GM12878 (cell line): ENCODE results near the gene MRTFA. TPM values are rescaled to one million over a fixed set of nuclear protein-coding genes. Genes with fewer than 3 reads are reported as not detected.

Source experiments
- ATAC-seq: fragments of 200-7000 bp; cut with Tn5 transposase; 3 replicates; pipeline ENCODE4 v1.9.1; 2020; ENCODE audit warnings: mild to moderate bottlenecking, moderate library complexity
- BruUV-seq: library from RNA; stranded (reverse); fragments of 400-500 nt; replicated peaks from 2 replicates; lab custom pipeline; 2021; lab: Mats Ljungman, UMichigan
- CTCF ChIA-PET: fragments of 300-600 bp; sonication (Branson Sonifier 250); formaldehyde crosslinking; extraction: SDS; loops from one replicate; lab custom pipeline; 2021; ENCODE audit warnings: inconsistent platforms; lab: Yijun Ruan, JAX
- POLR2A ChIA-PET: fragments of 350-600 bp; formaldehyde crosslinking; extraction: SDS; loops from one replicate; lab custom pipeline; 2021; ENCODE audit warnings: inconsistent platforms; lab: Charles Lee
- RAD21 ChIA-PET: fragments of 300-600 bp; sonication (Branson Sonifier 250); formaldehyde crosslinking; loops from one replicate; lab custom pipeline; 2023; ENCODE audit warnings: antibody characterized with exemption; ENCODE audit not compliant: unreplicated experiment; lab: Charles Lee
- SMC1A ChIA-PET: fragments of 300-600 bp; sonication (Branson Sonifier 250); formaldehyde crosslinking; loops from one replicate; lab custom pipeline; 2023; ENCODE audit not compliant: unreplicated experiment, uncharacterized antibody; lab: Charles Lee
- DNase-seq: peaks from one replicate; pipeline ENCODE4 v3.0.0-alpha.2; 2011; ENCODE audit warnings: low read depth, low spot score
- FAIRE-seq: peaks from 3 replicates; lab custom pipeline; 2011; peaks lifted over from hg19 to GRCh38; lab: Jason Lieb, UNC
- H2AFZ ChIP-seq: 2 replicates; pipeline ENCODE4 v1.6.0; 2011; ENCODE audit warnings: low read depth, low read length, control low read depth; ENCODE audit not compliant: control insufficient read depth
- H3K27ac ChIP-seq: 2 replicates; pipeline ENCODE4 v1.5.1; 2011; ENCODE audit warnings: control low read depth; ENCODE audit not compliant: control insufficient read depth, insufficient read depth
- H3K27me3 ChIP-seq, 2 experiments: replicated peaks in 1 of 2; 2 replicates each; pipeline versions ENCODE4 v1.6.0 to v1.6.1; 2011; ENCODE audit warnings: low read length in 1 of 2; ENCODE audit not compliant: control insufficient read depth in 2 of 2, insufficient read depth in 2 of 2
- H3K36me3 ChIP-seq, 2 experiments: 2 replicates each; pipeline ENCODE4 v1.5.1; 2011; ENCODE audit warnings: low read length in 1 of 2; ENCODE audit not compliant: control insufficient read depth in 2 of 2, insufficient read depth in 2 of 2
- H3K4me1 ChIP-seq: 2 replicates; pipeline ENCODE4 v1.6.1; 2011; ENCODE audit warnings: mild to moderate bottlenecking, low read length, moderate library complexity, mixed read lengths; ENCODE audit not compliant: control insufficient read depth, insufficient read depth
- H3K4me2 ChIP-seq: 2 replicates; pipeline ENCODE4 v1.6.0; 2011; ENCODE audit warnings: control low read depth; ENCODE audit not compliant: control insufficient read depth, insufficient read depth
- H3K4me3 ChIP-seq: fragments of 200-600 bp; sonication (generic); 2 replicates; pipeline ENCODE4 v1.5.1; 2016
- H3K79me2 ChIP-seq: 2 replicates; pipeline ENCODE4 v1.6.0; 2011; ENCODE audit warnings: low read length; ENCODE audit not compliant: control insufficient read depth, insufficient read depth
- H3K9ac ChIP-seq: 2 replicates; pipeline ENCODE4 v1.8.0; 2011; ENCODE audit warnings: low read length, control low read depth, mixed read lengths; ENCODE audit not compliant: control insufficient read depth, insufficient read depth
- H3K9me3 ChIP-seq: replicated peaks from 3 replicates; pipeline ENCODE4 v1.5.1; 2011; ENCODE audit warnings: mild to moderate bottlenecking, low read length; ENCODE audit not compliant: control insufficient read depth, insufficient read depth
- H4K20me1 ChIP-seq: 2 replicates; pipeline ENCODE4 v1.6.0; 2011; ENCODE audit not compliant: control insufficient read depth, insufficient read depth
- CBX5 ChIP-seq: sonication (generic); IDR thresholded peaks from 2 replicates; pipeline ENCODE4 v1.6.1; 2016; ENCODE audit warnings: low read depth, moderate library complexity, mild to moderate bottlenecking, inconsistent platforms
- E2F4 ChIP-seq: IDR thresholded peaks from 2 replicates; pipeline ENCODE4 v1.6.1; 2012; ENCODE audit warnings: low read depth, low read length, improper control_type of control experiment
- ETV6 ChIP-seq, 2 experiments: fragments of 450-650 bp in 1 of 2; IDR thresholded peaks in 1 of 2; conservative IDR thresholded peaks in 1 of 2; 2 replicates each; pipeline ENCODE4 v1.6.1; 2014; ENCODE audit warnings: antibody characterized with exemption in 1 of 2, borderline replicate concordance in 1 of 2, low read depth in 1 of 2, mild to moderate bottlenecking in 1 of 2, moderate library complexity in 1 of 2
- JUND ChIP-seq: IDR thresholded peaks from 2 replicates; pipeline ENCODE4 v1.6.1; 2012; ENCODE audit warnings: low read depth, mild to moderate bottlenecking, low read length, improper control_type of control experiment, moderate library complexity
- MTA2 ChIP-seq: fragments of 450-650 bp; IDR thresholded peaks from 2 replicates; pipeline ENCODE4 v1.6.1; 2016; ENCODE audit warnings: low read depth, mild to moderate bottlenecking, moderate library complexity
- MXI1 ChIP-seq: fragments of 150-350 bp; IDR thresholded peaks from 2 replicates; pipeline ENCODE4 v1.6.1; 2011; ENCODE audit warnings: low read depth, mild to moderate bottlenecking, inconsistent platforms, low read length, improper control_type of control experiment
- NFXL1 ChIP-seq: fragments of 450-650 bp; IDR thresholded peaks from 2 replicates; pipeline ENCODE4 v1.6.1; 2017; ENCODE audit warnings: antibody characterized with exemption, mild to moderate bottlenecking, borderline replicate concordance
- NR2C1 ChIP-seq: fragments of 450-650 bp; IDR thresholded peaks from 2 replicates; pipeline ENCODE4 v1.6.1; 2017; ENCODE audit warnings: antibody characterized with exemption, mild to moderate bottlenecking, moderate library complexity
- NRF1 ChIP-seq: conservative IDR thresholded peaks from 2 replicates; pipeline ENCODE4 v1.6.1; 2011; ENCODE audit warnings: mild to moderate bottlenecking, low read depth, low read length, improper control_type of control experiment
- POLR2AphosphoS5 ChIP-seq: IDR thresholded peaks from 2 replicates; pipeline ENCODE4 v1.6.1; 2011; ENCODE audit warnings: mild to moderate bottlenecking, low read length, inconsistent platforms
- RBBP5 ChIP-seq: fragments of 200-600 bp; sonication (generic); conservative IDR thresholded peaks from 2 replicates; pipeline ENCODE4 v1.6.1; 2016
- SP1 ChIP-seq: IDR thresholded peaks from one replicate; pipeline ENCODE4 v1.6.1; 2011; ENCODE audit warnings: low read depth, low read length
- SRF ChIP-seq, 2 experiments: IDR thresholded peaks; 2 replicates each; pipeline ENCODE4 v1.6.1; 2011; ENCODE audit warnings: low read depth in 2 of 2, low read length in 2 of 2, mild to moderate bottlenecking in 1 of 2, moderate library complexity in 1 of 2
- TBL1XR1 ChIP-seq: IDR thresholded peaks from 2 replicates; pipeline ENCODE4 v1.6.1; 2012; ENCODE audit warnings: low read depth, low read length, improper control_type of control experiment
- TCF3 ChIP-seq: IDR thresholded peaks from 2 replicates; pipeline ENCODE4 v1.6.1; 2012; ENCODE audit warnings: low read depth, mild to moderate bottlenecking, low read length, borderline replicate concordance; ENCODE audit not compliant: insufficient read depth
- WRNIP1 ChIP-seq: IDR thresholded peaks from 2 replicates; pipeline ENCODE4 v1.6.1; 2011; ENCODE audit warnings: low read depth, low read length, improper control_type of control experiment, borderline replicate concordance
- ZBTB40 ChIP-seq: fragments of 450-650 bp; IDR thresholded peaks from 2 replicates; pipeline ENCODE4 v1.6.1; 2016; ENCODE audit warnings: mild to moderate bottlenecking, moderate library complexity, borderline replicate concordance
- ZNF384 ChIP-seq: IDR thresholded peaks from 2 replicates; pipeline ENCODE4 v1.6.1; 2012; ENCODE audit warnings: low read depth, mild to moderate bottlenecking, low read length, improper control_type of control experiment, borderline replicate concordance
- WGBS: methylation state at CpG from one replicate; pipeline ENCODE4 v1.1.6; 2016; ENCODE audit warnings: low lambda C conversion rate; ENCODE audit not compliant: insufficient replicate concordance, insufficient coverage; ENCODE audit errors: missing lambda C conversion rate; 5-methylcytosine and 5-hydroxymethylcytosine counted together
- in situ Hi-C: fragments of 300-500 bp; cut with MboI; formaldehyde crosslinking; loops from 9 replicates; pipeline ENCODE4 v1.14.3; 2018; ENCODE audit warnings: mixed read lengths
- intact Hi-C: fragments of 100-400 bp; cut with micrococcal nuclease; formaldehyde crosslinking; loops from one replicate; pipeline ENCODE4 v1.14.2; 2022; ENCODE audit not compliant: unreplicated experiment
- polyA plus RNA-seq, 11 experiments: library from polyadenylated mRNA; depleted of rRNA in 4 of 11; unstranded in 6 of 11; stranded (reverse) in 5 of 11; fragments of >200 nt; fragmentation: Nextera tagmentation in 4 of 11; fragmentation: Illumina TruSeq in 1 of 11; extraction: Ambion mirVana in 4 of 11; extraction: Trizol in 1 of 11; gene quantifications; 1 replicate in 1 of 11; 2 replicates in 10 of 11; pipeline versions ENCODE4 v1.2.1 to v1.2.3, GENCODE V29; 2011 to 2016; ENCODE audit warnings: inconsistent platforms in 2 of 11, missing spikeins in 2 of 11, low read depth in 1 of 11
- total RNA-seq, 4 experiments: library from RNA; depleted of rRNA in 3 of 4; stranded (reverse); fragments of >200 nt in 3 of 4; fragmentation: Illumina TruSeq in 1 of 4; extraction: Trizol in 1 of 4; gene quantifications; 2 replicates each; pipeline versions ENCODE4 v1.2.1 to v1.2.3, GENCODE V29; 2013 to 2021

MRTFA gene
- total and polyA plus RNA-seq, 10 of the 15 experiments (the other 5 are each of a cell fraction or from before 2014, with no cell fraction given) = 2.0 to 63.9 (median 17.9) TPM

- TF ChIP-seq ZBTB40 = no peak
- no peak for TF ChIP-seq MXI1
- no peak for TF ChIP-seq SRF (IDR thresholded peaks at IDR 0.05; ENCODE audit: low read depth in 2 of 2, low read length in 2 of 2)
- no peak for TF ChIP-seq RBBP5
- no peak for TF ChIP-seq NR2C1
- TF ChIP-seq WRNIP1 = no peak
These were observed 243.9 kb downstream of the MRTFA start (continued) for GRCh38 chr22:40392618-40393017.

DNA sequence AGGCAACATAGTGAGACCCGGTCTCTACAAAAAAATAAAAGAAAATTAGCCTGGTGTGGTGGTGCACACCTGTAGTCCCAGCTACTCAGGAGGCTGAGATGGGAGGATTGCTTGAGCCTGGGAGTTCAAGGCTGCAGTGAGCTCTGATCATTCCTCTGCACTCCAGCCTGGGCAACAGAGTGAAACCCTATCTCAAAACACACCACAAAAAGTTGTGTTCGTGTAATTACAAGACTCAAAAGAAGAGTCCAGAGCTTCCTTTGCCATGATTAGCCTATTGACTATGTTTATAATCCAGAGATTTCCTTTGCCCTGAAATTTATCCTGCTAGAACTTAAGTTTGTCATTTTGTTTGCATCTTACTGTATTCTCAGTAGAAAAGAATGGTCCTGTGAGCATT, 245.1 kb downstream of the MRTFA start:
- H2AFZ ChIP-seq = no peak overlapping the region
- H3K36me3 ChIP-seq = peaks cover 0 to 5% of the 10 kb centered on the region in 2 experiments; a peak in 1 of 4 replicates
- POLR2A ChIA-PET = interaction anchor here (0.5 kb wide), 1 partner anchor 45 kb away, joined by 5 read pairs; no protein-coding TSS in a partner anchor
- CTCF ChIA-PET = interaction anchor here (0.8 to 1.7 kb wide), 2 partner anchors 8 to 97 kb away, joined by 3 to 6 read pairs; no protein-coding TSS in a partner anchor
- ATAC-seq = no peak
- WGBS = 47% methylated on average over 2 of the region's 2 CpGs
- intact Hi-C loops (no loop called here), in situ Hi-C loops (no loop called here)
- RAD21 ChIA-PET = no interaction called here
- H3K27ac ChIP-seq = no peak overlapping the region
- H3K9ac ChIP-seq = no peak overlapping the region
- H3K27me3 ChIP-seq = no peaks in the 10 kb centered on the region
- no TSS peak for BruUV-seq
- no peaks in the 10 kb centered on the region for H3K9me3 ChIP-seq
- no peak for DNase-seq
- no peak overlapping the region for H3K4me2 ChIP-seq
- H4K20me1 ChIP-seq = no peaks in the 10 kb centered on the region
- H3K4me3 ChIP-seq = no peak overlapping the region
- peaks cover 11% of the 10 kb centered on the region for H3K4me1 ChIP-seq
- no peak for FAIRE-seq
- H3K79me2 ChIP-seq = peaks cover 4% of the 10 kb centered on the region; the same call in 1 of the 2 replicates
- SMC1A ChIA-PET = interaction anchor here (1.1 to 2.0 kb wide), 3 partner anchors 9 to 44 kb away, joined by 3 to 8 read pairs (median 3); no protein-coding TSS in a partner anchor
- TF ChIP-seq NFXL1 (no peak), WRNIP1 (no peak), SP1 (no peak), ZNF384 (no peak), TCF3 (no peak), CBX5 (no peak), MTA2 (no peak), ETV6 (conservative IDR thresholded peaks at IDR 0.05 in 1 of 2, IDR thresholded peaks at IDR 0.05 in 1 of 2; ENCODE audit: borderline replicate concordance in 1 of 2, low read depth in 1 of 2) (no peak), POLR2AphosphoS5 (no peak), E2F4 (no peak), JUND (no peak), NRF1 (no peak), TBL1XR1 (no peak)
